Inflammatory macrophage treated with lipopolysaccharide for 4 hours (primary cell): ENCODE measurements around the gene PLEKHO1.
"Not testable (repeated sequence)": the region's sequence is repeated elsewhere in the genome, so short reads cannot be mapped to it uniquely, and the experiment has no call there.

Experiments used
- DNase-seq: peaks from one replicate; pipeline ENCODE4 v3.0.0-alpha.2; 2020

Gene PLEKHO1

DNA sequence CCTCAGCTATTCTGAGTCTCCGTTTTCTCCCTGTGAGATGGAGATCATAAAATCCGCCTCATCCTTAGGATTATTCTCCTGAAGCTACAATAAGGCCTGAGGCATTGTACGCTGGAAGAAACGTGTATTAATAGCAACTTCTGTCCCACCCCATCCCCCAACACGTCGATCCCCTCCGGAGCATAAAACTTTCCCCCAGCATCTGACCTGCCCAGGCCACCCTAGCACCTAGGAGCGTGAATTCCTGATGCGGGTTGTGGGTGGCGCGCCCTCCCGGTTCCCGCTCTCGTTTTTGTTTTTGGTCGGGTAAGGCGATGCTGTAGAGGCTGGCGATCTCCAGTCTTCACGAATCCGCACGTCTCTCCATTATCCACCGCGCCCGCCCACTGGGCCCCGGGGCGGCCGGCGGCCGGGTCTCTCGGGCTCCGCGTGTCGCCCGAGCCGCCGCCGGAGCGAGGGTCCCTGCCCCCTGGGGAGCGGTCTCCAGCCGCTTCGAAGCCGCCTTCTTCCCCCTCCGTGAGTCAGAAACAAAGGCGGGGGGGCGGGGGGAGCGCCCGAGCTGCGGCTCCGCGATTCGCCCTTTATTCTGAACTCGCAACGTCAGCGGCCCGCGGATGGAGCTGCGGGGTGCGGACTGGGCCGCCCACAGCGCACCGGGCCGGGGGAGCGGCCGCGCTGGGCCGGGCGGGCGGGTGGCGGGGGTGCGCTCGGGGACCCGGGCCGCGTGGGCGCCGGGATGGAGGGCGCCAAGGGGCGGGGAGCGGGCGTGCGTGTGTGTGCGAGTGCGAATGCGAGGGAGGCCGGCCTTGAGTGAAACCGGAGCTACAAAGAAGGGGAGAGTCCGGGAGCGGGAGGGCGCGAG lies at the start of gene PLEKHO1:
Gene PLEKHO1, plus strand, starts transcription at position 646 of the 862 bp plus-strand sequence. CDS start 342 bp downstream, outside the sequence.
- peak; percentile 88 for DNase-seq

DNA sequence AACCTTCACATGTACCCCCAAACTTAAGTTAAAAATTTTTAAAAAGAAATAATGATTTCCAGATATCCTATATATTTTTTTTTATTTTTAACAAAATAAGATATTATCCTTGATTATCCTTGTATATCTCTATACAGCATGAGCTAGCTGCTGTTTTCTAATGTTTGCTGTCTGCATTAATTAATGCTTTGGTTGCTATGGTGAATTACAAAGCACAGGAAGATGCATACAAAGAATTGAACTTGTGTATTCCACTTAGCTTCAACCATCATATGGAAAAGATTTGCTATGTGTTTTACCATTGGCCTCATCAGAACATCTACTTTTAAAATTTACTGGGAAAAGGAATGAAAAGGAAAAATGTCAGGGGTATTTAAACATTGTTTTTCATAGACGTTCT lies 46.7 kb upstream of the PLEKHO1 start:
- DNase-seq: no peak

- no peak for DNase-seq
These were observed 43.4 kb upstream of the PLEKHO1 start for GRCh38 chr1:150106341-150106740.

- DNase-seq: peak; percentile 42
These were observed 40.1 kb upstream of the PLEKHO1 start for GRCh38 chr1:150109586-150109985.

DNA sequence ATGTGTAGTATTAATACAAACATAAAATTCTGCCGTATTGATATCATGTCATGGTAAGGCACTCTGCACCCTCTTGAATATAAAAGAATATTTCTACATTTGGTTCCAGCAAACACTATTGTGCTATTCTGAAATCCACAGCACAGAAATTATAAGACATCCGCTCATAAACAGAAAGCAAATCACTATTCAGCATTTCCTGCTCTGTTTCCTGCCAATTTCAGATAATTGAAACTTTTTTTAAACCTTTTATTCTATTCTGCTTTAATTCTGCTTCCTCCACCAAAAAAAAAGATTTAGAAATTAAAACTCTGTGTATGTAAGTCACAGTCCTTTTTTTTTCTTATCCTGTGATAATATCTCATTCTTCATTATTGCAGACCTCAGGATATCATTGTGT lies 39.6 kb upstream of the PLEKHO1 start:
- DNase-seq: no peak

- DNase-seq: no peak
These were observed 38.0 kb upstream of the PLEKHO1 start for GRCh38 chr1:150111670-150112069.

GRCh38 chr1:150115121-150115520 lies 34.6 kb upstream of the PLEKHO1 start:
- DNase-seq: no peak

- peak; percentile 26 for DNase-seq
These were observed 31.0 kb upstream of the PLEKHO1 start for GRCh38 chr1:150118716-150119115.

DNA sequence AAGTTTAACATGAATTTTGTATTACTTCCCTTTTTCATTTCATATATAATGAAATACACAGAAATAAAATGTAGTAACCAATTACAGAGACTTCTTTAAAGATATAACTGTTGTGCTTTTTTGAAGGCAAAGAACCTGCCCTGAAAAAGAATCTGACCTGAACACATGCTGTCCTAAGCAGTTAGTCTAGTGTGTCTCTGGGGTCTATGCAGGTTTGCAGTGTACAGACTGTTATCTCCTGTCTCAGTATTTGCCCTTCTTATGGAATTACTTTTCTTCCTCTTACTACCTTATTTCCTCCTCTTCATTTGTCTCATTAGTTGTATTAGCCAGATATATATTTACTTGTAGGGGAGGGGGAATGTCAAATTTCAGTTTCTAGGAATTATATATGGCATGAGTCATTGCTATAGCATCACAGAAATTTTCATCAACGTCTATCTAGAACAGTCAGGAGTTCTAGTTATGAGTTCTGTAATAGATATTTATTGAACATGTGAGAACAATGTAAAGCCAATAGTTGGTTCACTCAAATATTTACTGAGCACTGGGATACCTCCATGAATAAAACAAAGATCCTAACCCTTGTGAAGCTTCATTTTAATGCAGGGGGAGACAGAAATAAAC lies 28.4 kb upstream of the PLEKHO1 start:
- DNase-seq: no peak

DNA sequence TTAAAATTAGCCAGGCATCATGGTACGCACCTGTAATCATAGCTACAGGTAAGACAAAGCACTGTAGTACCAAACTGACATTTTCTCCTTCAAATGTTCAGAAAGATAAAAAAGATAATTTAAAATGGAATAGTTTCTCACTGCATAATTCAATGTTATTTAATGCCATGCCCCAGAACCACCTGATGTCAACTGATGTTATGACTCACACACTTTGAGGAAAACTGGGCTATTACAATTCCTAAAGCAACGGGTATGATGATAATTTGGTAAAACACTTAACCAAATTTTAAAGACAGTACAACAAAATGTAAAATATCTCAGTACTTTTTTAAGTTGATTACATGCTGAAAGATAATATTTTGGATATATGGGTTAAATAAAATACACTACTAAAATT lies 22.9 kb upstream of the PLEKHO1 start:
- no peak for DNase-seq

GRCh38 chr1:150127464-150127863 lies 22.3 kb upstream of the PLEKHO1 start:
- DNase-seq: no peak

DNA sequence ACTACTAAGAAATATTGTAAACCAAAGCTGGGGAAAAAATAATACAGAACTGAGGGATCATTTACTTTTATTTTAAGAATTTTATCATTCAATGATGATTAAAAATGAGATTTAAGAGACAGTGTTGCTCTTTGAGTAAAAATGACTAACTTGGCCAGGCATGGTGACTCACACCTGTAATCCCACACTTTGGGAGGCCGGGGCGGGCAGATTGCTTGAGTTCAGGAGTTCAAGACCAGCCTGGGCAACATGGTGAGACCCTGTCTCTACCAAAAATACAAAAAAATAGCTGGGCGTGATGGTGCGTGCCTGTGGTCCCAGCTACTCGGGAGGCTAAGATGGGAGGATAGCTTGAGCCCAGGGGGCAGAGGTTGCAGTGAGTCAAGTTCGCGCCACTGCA lies 21.8 kb upstream of the PLEKHO1 start:
- DNase-seq: no peak

- no peak for DNase-seq
These were observed 17.3 kb upstream of the PLEKHO1 start for GRCh38 chr1:150132372-150132771.

DNA sequence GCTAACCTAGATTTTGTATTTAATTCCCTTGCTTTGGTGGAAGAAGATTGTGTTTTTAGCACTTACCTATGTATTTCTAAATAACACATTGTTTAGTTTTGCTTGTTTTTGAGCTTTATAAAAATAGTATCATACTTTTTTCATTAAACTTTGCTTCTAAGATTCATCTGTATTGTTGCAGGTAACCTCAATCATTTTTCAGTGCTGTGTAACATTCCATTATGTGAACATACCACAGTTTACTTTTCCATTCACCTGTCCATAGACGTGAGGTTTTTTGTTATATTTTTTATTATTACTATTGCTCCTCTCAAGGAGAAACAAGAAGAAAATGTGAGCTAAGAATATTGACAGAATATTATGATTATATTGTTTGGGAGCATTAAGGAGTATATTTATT lies 15.2 kb upstream of the PLEKHO1 start:
- DNase-seq: no peak

DNA sequence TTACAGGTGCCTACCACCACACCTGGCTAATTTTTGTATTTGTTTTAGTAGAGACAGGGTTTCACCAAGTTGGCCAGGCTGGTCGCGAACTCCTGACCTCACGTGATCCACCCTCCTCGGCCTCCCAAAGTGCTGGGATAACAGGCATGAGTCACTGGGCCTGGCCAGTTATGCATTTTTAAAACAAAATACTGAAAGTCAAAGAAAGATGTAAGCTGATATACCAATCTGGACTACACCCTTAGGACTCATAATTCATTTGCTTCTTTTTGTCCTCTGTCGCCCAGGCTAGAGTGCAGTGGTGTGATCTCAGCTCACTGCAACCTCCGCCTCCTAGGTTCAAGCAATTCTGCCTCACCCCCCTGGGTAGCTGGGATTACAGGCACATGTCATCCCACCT lies 14.3 kb upstream of the PLEKHO1 start:
- DNase-seq: not testable (repeated sequence)

DNA sequence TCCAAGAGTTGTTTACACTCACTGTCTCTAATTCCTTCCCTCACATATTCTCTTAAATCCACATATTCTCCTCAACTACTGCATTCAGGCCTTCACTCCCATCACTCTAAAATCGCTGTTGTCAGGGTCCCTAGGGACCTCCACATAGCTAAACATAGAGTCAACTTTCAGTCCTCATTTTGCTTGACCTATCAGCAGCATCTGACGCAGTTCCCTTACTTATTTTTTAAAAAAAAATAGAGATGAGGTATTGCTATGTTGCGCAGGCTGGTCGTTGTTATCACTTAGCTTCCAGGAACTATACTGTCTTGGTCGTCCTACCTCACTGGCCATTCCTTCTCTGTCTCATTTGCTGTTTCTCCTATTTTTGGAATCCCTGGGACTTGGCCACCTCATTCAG lies 11.7 kb upstream of the PLEKHO1 start:
- no peak for DNase-seq

- DNase-seq: peak; percentile 92
These were observed 8.3 kb upstream of the PLEKHO1 start for GRCh38 chr1:150141452-150141851.

DNA sequence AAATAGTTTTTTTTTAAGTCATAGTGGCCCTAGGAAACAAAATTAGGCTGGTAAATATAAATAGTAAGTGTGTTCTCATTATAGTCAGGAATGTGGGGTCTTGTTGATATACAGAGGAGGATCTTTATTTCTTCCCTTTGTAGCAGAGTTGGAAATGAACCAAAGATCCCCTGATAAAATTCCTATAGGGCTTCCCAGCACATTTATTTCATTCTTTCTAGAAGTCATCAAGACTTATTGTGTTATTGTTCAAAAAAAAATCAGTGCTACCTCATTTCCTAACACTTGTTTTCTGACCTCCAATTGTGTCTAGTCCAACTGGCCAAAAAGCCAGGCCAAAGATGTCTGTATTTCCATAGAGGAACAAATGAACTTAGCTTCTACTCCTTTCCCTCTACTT lies 7.6 kb upstream of the PLEKHO1 start:
- no peak for DNase-seq

DNA sequence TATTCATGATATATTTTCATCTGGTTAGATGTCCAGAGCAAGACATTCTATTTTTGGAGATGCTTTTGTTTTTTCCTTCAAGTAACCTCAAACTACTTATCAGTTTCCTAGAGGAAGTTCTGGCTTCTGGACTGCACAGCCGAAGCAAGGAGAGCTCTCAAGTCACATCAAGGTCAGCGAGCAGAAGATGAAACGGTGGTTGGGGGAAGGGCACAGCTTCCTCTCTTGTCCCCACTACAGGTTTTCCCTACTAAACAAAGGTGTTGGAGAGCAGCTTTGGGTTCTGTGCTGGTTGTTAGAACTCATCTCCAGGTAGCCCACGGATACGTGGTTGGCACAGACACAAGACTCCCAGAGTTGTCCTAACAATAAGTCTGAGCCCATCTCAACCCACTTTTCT lies 5.1 kb upstream of the PLEKHO1 start:
- DNase-seq: no peak

- DNase-seq: not testable (repeated sequence)
These were observed 3.7 kb upstream of the PLEKHO1 start for GRCh38 chr1:150146016-150146415.

GRCh38 chr1:150146849-150147542 lies 2.7 kb upstream of the PLEKHO1 start:
- no peak for DNase-seq

DNA sequence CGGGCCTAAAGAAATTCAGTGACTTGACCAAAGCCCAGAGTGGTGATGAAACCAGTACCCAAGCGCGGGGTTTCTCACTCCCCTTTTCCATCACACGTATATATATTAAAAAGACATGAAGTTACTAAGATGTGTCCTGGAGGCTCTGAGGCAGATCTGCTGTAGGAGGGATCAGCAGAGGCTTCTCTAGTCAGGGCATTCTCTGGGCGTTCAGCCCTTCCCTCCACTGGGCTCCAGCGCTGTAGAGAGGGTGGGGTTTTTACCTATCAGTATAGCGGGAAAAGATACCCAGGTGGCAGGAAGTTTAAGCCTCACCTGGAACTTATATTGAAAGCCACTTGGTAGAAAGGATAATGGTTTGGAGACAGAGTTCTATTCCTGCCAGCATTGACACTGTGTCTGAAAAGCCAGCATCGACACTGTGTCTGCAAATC lies 862 bp upstream of the PLEKHO1 start:
- DNase-seq: no peak

DNA sequence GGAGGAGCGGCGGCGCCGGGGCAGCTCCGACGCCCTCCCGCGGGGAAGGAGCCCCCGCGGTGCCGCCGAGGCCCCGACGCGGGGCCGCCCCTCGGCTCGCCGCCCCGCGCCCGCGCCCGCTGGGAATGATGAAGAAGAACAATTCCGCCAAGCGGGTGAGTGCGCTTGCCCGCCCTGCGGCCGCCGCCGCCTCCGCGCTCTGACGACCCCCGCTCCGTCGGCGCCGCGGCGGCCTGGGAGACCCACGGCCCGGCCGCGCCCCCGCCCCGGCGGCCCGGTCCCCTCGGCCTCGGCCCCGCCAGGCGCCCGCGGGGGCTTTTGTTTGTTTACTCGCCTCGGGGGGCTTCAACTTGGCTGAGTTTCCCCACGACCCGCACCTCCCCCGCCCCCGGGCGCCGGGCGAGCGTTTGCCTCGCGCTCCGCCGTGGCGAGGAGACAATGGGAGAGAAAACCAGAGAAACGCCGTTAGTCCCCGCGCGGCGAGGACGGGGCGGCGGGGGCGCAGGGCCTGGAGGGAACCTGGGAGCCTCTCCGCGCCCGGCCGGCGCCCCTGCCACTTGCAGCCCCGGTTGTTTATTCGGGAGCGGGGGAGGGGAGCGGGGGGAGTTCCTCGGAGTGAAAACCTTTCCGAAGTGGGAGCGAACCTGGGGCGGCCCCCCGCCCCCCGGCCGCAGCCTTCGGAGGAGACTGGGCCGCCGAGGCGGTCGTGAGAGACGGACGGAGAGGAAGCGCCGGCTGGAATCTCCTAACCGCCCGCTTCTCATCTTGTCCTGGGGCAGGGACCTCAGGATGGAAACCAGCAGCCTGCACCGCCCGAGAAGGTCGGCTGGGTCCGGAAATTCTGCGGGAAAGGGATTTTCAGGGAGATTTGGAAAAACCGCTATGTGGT lies 661 bp downstream of the PLEKHO1 start:
- DNase-seq: peak; percentile 37
